GM19452 (cell line): ENCODE measurements around the gene TMED6.

Source experiments
- ATAC-seq: cut with Tn5 transposase; IDR thresholded peaks from one replicate; pipeline ENCODE4 v1.9.1; 2021; ENCODE audit not compliant: unreplicated experiment

TMED6 gene

DNA sequence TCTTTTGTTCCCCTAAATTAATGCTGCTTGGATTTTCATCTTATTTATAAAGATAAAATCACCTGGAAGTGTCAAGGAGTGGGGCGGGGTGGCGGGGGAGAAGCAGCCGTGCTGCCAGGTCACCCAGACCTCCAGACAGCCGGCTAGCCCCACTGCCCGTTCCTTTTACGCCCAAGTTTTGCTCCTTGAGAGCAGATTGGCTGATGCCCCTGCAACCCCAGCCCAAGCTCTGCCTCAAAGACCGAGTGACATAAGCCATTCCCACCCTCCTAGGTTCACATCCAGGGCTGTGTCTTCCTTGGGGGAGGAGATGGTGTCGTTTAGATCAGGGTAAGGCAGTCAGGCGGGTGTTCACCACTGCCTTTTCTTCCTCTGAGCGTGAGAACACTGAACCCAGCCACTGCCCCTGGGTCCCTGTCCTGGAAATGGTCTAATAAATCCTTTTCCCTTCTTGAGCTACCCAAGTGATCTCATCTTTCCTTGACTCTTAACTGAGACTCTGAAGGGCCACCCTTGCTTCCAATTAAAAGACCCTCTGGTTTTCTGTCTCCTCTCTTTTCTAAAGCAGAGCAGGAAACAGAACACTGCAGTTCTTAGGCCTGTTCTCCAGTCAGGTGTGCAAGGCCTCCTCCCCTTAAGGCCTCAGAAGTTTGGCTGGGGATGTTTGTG lies 26.9 kb downstream of the TMED6 start:
- ATAC-seq, result no peak

DNA sequence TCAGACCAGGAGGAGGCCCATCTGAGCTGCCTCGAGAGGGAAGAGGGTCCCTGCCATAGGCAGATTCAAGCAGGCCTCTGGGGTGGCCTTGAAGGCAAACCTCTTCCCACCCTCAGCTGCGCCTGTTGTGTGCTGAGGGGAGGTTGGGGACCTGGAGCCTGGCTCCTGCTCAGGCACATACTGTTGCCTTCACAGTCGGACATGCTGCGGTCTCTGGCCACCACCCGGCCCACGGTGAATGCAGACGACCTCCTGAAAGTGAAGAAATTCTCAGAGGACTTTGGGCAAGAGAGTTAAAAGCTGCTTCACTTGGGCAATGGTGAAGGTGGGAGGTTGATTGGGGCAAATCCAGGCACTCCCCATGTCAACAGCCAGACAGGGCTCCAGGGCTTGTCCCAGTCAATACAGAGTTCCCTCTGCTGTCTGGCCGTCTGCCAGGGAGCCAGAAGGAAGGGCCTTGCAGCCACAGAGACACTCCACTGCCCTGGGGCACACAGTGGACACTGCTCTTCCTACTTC lies 27.5 kb downstream of the TMED6 start:
- no peak for ATAC-seq

DNA sequence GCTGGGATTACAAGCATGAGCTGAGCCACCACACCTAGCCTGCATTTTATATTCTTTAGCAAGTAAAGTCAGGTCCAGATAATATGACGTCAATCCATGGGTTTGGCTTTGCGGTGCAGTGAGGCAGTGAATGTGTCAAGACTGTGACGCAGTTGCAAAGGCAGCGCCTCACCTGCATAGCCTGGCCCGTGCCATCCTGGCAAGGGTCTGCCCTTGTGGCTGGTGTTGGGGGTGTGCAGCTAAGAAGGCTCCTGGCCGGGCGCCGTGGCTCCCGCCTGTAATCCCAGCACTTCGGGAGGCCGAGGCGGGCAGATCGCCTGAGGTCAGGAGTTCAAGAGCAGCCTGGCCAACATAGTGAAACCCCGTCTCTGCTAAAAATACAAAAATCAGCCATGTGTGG lies 28.2 kb downstream of the TMED6 start:
- no peak for ATAC-seq

DNA sequence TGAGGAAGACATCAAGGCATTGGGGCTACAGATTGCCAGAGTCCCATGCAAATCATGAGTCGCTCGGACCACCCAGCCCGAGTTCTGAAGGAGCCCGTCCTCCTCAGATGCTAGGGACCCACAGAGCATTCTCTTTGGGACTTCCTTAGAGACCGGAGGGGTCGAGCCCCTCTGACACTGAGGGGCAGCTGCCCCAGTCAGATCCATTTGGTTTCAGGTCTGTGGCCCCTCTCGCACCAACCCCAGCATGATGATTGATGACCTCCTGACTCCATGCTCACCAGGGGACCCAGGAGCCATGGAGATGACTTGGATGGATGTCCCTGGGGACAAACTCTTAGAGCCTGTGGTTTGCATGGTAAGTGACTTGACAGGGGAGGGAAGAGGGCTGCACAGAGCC lies 29.2 kb downstream of the TMED6 start:
- no peak for ATAC-seq

DNA sequence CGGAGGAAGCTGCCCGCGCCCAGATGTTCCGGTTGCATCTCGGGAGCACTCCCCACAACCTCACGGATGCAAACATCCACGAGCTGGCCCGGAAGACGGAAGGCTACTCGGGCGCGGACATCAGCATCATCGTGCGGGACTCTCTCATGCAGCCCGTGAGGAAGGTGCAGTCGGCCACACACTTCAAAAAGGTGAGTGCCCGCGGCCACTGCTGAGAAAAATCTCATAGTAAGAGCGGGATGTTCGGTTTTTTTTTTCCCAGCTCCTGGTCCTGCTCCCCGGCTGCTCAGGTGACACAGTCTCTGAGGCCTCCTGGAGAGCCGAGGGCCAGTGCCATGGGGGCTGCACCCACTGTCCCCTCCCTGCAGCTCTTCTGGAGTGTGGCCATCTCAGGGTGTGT lies 30.5 kb downstream of the TMED6 start:
- ATAC-seq, result no peak

DNA sequence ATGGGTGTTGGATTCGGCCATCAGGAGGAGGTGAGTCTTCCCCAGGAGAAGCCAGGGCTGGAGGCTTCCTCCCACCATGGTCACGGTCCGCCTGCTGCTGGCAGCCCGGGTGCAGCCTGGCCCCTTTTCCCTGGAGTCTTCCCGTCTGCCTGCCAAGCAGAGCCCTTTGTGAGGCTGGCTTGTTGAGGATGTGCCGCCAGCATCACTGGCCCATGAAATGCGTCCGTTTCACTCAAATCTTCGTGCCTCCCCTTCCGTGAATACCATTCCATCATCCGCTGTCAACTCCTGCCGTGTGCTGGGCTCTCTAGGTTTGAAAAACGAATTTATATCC lies 30.9 kb downstream of the TMED6 start:
- ATAC-seq, result no peak

DNA sequence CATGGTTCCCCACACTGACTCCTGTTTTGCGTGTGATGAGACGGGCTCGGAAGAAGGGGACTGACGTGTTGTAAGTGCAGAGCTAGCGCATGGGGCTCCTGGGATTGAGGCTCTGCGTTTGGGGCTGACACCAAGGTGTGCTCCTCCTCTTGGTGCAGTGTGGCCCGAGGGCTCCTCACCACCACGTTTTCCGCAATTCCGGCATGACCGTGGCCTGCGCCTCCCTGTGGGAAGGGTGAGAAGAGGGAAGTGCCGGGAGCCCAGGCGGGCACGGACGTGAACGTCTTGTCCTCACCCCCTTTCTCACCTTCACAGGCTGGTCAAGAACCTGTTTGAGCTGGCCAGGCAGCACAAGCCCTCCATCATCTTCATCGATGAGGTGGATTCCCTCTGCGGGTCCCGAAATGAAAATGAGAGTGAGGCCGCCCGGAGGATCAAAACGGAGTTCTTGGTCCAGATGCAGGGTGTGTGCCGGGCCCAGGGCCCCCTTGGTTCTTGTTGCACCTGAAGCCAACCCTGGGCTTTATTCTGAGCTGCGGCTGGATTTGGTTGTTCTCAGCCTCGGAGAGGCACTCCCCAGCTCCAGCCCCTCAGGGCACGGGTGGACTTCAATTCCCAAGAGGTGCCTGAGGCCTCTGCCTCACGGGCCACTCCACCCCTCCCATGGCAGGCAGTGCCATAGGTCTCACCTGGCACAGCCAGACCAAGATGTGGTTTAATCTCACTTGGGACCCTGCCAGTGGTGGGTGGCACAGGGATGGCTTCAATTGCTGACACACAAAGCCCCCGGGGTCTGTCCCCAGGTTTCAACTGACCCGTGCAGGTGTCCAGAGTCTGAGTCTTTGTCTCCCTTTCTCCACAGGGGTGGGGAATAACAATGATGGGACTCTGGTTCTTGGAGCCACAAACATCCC lies 31.5 kb downstream of the TMED6 start:
- no peak for ATAC-seq

DNA sequence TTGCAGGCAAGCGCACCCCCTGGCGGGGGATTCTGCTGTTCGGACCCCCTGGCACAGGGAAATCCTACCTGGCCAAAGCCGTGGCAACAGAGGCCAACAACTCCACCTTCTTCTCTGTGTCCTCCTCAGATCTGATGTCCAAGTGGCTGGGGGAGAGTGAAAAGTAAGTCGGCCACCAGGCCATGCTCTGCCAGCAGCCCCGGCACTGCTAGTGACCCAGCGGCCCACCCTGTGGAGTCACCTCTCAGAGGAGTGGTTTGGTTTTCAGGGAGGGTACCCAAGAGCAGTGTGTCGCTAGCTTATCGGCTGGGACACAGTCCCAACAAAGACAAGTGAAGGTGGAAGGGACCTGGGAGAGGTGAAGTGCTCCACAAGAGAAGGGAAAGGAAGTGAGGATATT lies 32.2 kb downstream of the TMED6 start:
- no peak for ATAC-seq

DNA sequence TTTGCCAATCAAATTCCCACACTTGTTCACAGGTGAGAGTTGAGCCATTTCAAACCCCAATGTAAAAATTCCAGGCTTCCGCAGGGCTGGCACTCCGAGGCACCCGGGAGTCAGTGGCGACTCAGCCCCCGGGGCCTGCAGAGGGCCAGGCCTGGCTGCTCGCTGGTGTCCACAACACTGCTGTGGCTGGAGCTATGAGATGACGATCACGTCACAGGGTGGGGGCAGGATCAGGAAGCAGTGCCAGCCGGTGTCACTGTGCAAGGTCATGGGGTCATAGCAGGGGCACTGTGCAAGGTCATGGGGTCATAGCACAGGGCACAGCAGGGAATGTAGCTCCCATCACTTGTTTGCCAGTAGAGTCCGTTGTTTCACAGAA lies 32.7 kb downstream of the TMED6 start:
- no peak for ATAC-seq

DNA sequence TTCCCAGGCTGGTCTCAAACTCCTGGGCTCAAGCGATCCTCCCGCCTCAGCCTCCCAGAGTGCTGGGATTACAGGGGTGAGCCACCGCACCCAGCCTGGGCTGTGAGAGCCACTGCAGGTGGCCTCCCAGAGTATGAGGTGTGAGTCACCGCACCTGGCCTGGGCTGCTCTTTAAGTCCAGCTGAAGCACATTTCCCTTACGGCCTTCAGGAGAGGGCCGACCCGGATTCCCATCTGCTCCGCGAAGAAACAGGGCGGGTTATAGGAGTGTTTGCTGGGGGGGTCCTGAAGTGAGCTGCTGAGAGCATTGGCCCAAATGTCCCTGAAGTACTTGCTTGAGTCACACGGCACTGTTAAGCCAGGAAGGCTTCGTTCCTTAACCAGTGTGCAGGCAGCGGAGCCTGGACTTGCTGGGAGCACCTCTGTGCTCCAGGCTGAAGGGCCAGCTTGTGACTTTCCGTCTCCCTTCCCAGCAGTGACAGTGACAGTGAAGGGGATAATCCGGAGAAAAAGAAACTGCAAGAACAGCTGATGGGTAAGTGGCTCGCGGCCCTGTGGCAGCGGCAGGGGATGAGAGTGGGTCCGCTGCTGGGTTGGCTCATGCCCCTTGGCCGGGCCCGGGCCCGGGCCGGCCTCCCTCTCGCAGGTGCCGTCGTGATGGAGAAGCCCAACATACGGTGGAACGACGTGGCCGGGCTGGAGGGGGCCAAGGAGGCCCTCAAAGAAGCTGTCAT lies 33.2 kb downstream of the TMED6 start:
- no peak for ATAC-seq

DNA sequence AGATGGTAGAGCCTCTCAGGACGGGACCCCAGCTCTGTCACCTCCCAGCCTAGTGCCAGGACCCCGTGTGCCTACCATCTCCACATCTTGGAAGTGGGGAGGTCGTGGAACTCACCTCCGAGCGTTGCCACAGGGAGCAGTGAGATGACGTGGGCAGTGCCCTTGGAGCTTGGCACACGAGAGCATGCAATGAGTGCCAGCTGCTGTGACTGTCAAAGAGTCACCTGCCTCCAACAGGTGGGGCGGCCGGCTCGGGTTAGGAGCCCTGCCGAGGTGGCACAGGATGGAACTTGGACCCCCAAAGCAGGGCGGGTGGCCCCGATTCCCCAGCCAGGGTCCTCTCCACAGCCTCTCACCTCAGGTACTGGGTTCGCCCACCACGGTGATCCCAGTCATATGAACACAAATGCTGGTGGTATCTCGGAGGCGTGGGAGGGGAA lies 35.0 kb downstream of the TMED6 start:
- ATAC-seq, result no peak

DNA sequence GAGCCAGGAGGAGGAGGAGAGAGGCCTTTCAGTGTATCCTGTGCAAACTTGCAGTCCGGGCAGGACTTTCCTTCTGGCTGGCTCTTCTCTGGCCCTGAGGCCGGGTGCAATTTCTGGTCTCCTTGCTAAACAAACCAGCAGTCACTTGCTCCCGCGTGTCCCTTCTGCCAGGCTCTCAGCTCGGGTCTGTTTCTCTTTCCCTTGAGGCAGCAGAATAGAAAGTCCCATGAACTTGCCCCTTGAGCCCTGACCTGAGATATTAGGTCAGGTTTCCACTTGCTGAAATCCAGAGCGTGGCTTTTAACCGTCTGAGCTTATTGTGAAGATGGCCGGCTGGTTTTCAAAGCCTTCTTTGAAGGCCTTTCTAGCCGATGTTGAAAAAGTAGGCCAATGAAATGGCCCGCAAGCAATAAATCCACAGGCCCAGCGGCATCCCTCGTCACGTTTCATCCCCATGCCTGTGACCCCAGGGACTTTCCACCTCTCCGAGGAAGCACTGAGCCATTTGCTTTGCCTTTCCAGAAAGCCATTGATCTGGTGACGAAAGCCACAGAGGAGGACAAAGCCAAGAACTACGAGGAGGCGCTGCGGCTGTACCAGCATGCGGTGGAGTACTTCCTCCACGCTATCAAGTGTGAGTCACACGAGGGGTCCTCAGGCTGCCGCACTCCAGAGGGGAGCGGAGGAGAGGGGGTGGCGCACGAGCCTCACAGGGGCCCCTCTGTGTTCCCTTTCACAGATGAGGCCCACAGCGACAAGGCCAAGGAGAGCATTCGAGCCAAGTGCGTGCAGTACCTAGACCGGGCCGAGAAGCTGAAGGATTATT lies 35.9 kb downstream of the TMED6 start:
- no peak for ATAC-seq

DNA sequence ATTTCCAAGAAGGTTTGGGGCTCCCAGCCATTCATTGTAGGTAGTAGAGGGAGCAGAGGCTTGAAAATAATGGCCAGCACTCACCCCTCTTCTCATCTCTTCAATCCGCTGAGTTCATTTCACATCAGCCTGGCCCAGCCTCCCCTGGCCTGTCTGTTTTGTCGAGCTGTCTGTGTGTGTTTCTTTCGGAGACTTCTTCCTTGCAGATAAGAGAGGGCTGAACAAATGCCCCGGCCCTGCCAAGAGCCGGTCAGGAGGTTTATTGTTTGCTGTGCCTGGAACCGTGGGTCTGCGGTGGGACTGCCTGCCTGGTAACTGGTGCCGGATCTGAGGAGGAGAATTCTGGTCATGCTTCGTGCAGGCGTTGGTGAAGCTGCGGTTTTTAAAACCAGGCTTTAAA lies 37.1 kb downstream of the TMED6 start:
- no peak for ATAC-seq

DNA sequence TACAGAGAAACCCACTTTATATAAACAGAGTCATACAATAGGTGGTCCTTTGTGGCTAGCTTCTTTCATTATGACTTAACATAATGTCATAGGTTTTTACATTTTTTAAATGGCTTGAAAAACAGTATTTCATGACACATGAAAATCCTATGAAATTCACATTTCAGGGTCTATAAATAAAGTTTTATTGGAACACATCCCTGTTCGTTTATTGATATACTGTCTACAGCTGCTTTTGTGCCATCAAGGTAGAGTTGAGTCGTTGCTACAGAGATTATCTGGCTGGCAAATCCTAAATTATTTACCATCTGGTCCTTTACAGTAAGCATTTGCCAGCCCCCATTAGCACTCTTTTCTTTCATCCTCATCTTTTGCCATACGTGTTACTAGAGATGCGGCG lies 38.1 kb downstream of the TMED6 start:
- ATAC-seq, result no peak

DNA sequence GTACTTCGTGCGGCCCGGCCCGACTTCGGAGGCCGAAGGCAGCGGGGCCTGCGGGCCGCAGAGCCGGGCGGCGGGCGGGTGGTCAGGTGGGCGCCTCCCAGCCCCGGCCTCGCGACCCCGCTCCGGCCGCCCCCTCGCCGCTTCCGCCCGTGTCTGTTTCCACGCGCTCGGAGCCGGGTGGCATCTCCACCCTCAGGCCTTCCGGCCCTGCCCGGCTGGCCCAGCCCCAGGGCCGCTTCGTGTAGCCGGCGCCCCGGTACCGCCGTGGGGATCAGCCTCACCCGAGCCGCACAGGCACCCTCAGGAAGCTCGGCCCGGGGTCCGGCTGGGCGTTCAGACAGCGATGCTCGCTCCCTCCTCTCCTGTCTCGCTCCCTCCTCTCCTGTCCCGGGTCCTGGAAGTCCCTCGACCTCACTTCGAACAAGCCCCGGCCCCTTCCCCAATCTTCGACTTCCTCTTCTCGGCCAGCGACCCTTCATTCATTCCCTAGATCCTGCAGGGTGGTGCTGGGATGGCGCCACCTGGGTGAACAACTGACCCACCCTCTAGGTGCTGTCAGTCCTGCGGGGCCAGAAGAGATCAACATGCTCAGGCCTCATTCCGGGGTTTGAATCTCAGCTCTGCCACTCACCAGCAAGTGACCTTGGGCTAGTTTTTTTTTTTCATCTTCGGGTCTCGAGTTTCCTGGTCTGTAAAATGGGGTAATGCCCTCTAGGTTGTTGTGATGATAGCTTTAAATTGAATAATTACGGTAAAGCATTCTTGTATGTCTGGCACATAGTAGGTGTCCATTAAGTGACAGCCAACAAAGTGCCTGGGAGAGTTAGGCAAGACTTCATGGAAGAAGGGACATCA lies 39.8 kb downstream of the TMED6 start:
- ATAC-seq, result peak; percentile 46

DNA sequence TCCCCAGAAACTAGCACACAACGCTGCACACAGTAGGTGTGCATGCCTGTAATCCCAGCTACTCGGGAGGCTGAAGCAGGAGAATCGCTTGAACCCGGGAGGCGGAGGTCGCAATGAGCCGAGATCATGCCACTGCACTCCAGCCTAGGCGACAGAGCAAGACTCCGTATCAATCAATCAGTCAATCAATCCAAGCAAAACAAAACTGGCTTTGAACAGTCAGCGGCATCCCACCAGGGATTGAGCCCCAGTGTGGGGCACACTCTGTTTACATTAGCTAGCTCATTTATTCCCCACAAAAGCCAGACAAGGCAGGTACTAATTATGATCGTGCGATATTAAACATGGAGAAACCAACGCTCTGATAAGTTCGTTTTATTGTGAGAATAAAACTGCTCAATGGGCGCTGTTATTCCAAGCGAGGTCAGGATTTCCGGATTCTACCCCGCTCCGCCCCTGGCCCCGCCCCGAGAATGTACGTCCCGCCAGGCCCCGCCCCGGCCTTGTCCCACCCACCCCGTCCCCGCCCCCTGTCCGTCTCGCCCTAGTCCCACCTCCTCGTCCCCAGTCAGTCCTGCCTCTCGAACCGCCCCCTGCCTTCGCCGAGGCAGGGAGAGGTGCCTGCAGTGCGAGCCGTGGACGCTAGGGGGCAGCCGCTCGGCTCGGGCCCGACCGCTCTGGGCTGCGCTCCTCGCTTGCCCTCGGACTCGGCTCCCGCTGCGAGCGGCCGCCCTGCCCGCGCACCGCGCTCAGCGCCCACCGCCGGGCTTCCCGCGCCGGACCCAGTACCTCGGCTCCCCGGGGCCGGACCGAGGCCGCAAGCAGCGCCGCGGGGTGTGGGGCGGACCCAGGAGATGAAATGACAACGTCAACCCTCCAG lies 40.7 kb downstream of the TMED6 start, which contains the start of gene VPS4A:
Gene VPS4A (plus strand): TSS at position 698 of the 880 bp plus-strand sequence. CDS start 162 bp downstream, at position 860.
- ATAC-seq, result peak; percentile 89

DNA sequence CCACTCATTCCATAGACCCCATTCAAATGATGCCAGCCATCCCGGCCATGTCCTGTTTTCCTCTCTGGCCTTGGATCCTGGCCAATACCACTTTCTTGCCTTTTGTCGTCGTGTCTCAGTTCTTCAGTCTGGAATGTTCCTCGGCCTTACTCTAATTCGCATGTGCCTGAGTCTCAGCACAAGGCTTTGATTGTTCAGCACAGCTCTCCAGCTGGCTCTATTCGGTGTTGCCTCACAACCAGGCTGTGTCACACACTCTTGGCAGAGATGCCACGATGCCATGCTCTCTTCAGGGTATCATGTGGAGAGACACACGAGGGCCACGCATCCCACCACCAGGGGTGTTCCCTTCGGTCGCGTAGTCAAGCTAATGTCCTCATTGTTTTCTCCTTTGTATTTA lies 42.3 kb downstream of the TMED6 start:
- ATAC-seq, result no peak

DNA sequence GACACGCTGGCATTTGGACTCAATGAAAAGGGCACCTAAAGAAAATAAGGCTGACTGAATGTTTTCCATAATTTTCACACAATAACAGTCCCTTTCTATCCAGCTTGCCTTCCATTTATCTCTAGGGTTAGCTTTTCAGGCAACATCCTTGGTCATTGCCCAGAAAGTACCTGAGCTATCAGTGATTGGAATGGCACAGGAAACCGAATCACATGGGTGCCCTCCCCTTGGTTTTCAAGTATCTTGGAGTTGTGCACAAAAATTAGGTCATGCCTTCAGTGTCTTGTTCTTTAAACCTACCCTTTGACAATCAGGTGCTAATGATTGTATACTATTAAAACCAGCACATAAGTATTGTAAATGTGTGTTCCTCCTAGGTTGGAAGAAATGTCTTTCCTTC lies 43.7 kb downstream of the TMED6 start:
- ATAC-seq, result no peak

DNA sequence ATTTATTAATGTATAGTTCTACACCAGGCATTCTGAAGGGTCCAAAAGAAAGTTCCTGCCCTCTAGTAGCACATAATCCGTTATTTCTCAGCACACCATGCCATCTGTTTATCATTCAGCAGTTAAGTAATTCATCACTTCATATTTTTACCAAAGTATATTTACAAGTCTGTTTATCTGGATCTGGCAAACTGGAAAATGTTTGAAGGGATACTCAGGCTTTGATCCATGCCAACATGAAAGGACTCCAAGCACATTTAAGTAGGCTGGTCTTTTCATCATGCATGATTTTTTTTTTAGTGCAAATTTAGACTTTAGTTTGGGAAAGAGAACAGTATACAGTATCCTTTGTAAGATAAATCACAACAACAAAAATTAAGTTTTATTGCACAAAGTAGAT lies 44.5 kb downstream of the TMED6 start:
- no peak for ATAC-seq
